GM12878 (cell line): Measurements from ENCODE around the gene DNAJC17. TPM values are rescaled to one million over a fixed set of nuclear protein-coding genes. Genes with fewer than 3 reads are reported as not detected.

Experiments
- ATAC-seq: fragments of 200-7000 bp; cut with Tn5 transposase; 3 replicates; pipeline ENCODE4 v1.9.1; 2020; ENCODE audit warnings: mild to moderate bottlenecking, moderate library complexity
- BruUV-seq: library from RNA; stranded (reverse); fragments of 400-500 nt; replicated peaks from 2 replicates; lab custom pipeline; 2021; lab: Mats Ljungman, UMichigan
- CTCF ChIA-PET: fragments of 300-600 bp; sonication (Branson Sonifier 250); formaldehyde crosslinking; extraction: SDS; loops from one replicate; lab custom pipeline; 2021; ENCODE audit warnings: inconsistent platforms; lab: Yijun Ruan, JAX
- POLR2A ChIA-PET: fragments of 350-600 bp; formaldehyde crosslinking; extraction: SDS; loops from one replicate; lab custom pipeline; 2021; ENCODE audit warnings: inconsistent platforms; lab: Charles Lee
- RAD21 ChIA-PET: fragments of 300-600 bp; sonication (Branson Sonifier 250); formaldehyde crosslinking; loops from one replicate; lab custom pipeline; 2023; ENCODE audit warnings: antibody characterized with exemption; ENCODE audit not compliant: unreplicated experiment; lab: Charles Lee
- SMC1A ChIA-PET: fragments of 300-600 bp; sonication (Branson Sonifier 250); formaldehyde crosslinking; loops from one replicate; lab custom pipeline; 2023; ENCODE audit not compliant: unreplicated experiment, uncharacterized antibody; lab: Charles Lee
- DNase-seq: peaks from one replicate; pipeline ENCODE4 v3.0.0-alpha.2; 2011; ENCODE audit warnings: low read depth, low spot score
- FAIRE-seq: peaks from 3 replicates; lab custom pipeline; 2011; peaks lifted over from hg19 to GRCh38; lab: Jason Lieb, UNC
- H2AFZ ChIP-seq: 2 replicates; pipeline ENCODE4 v1.6.0; 2011; ENCODE audit warnings: low read depth, low read length, control low read depth; ENCODE audit not compliant: control insufficient read depth
- H3K27ac ChIP-seq: 2 replicates; pipeline ENCODE4 v1.5.1; 2011; ENCODE audit warnings: control low read depth; ENCODE audit not compliant: control insufficient read depth, insufficient read depth
- H3K27me3 ChIP-seq, 2 experiments: replicated peaks in 1 of 2; 2 replicates each; pipeline versions ENCODE4 v1.6.0 to v1.6.1; 2011; ENCODE audit warnings: low read length in 1 of 2; ENCODE audit not compliant: control insufficient read depth in 2 of 2, insufficient read depth in 2 of 2
- H3K36me3 ChIP-seq, 2 experiments: 2 replicates each; pipeline ENCODE4 v1.5.1; 2011; ENCODE audit warnings: low read length in 1 of 2; ENCODE audit not compliant: control insufficient read depth in 2 of 2, insufficient read depth in 2 of 2
- H3K4me1 ChIP-seq: 2 replicates; pipeline ENCODE4 v1.6.1; 2011; ENCODE audit warnings: mild to moderate bottlenecking, low read length, moderate library complexity, mixed read lengths; ENCODE audit not compliant: control insufficient read depth, insufficient read depth
- H3K4me2 ChIP-seq: 2 replicates; pipeline ENCODE4 v1.6.0; 2011; ENCODE audit warnings: control low read depth; ENCODE audit not compliant: control insufficient read depth, insufficient read depth
- H3K4me3 ChIP-seq: fragments of 200-600 bp; sonication (generic); 2 replicates; pipeline ENCODE4 v1.5.1; 2016
- H3K79me2 ChIP-seq: 2 replicates; pipeline ENCODE4 v1.6.0; 2011; ENCODE audit warnings: low read length; ENCODE audit not compliant: control insufficient read depth, insufficient read depth
- H3K9ac ChIP-seq: 2 replicates; pipeline ENCODE4 v1.8.0; 2011; ENCODE audit warnings: low read length, control low read depth, mixed read lengths; ENCODE audit not compliant: control insufficient read depth, insufficient read depth
- H3K9me3 ChIP-seq: replicated peaks from 3 replicates; pipeline ENCODE4 v1.5.1; 2011; ENCODE audit warnings: mild to moderate bottlenecking, low read length; ENCODE audit not compliant: control insufficient read depth, insufficient read depth
- H4K20me1 ChIP-seq: 2 replicates; pipeline ENCODE4 v1.6.0; 2011; ENCODE audit not compliant: control insufficient read depth, insufficient read depth
- ASH2L ChIP-seq: fragments of 300-600, 200-600 bp; sonication (generic); IDR thresholded peaks from 2 replicates; pipeline ENCODE4 v1.6.1; 2017; ENCODE audit warnings: low read depth, mild to moderate bottlenecking, borderline replicate concordance
- CBX3 ChIP-seq: fragments of 200-600 bp; sonication (generic); IDR thresholded peaks from 2 replicates; pipeline ENCODE4 v1.6.1; 2016; ENCODE audit warnings: low read depth, borderline replicate concordance
- E2F4 ChIP-seq: IDR thresholded peaks from 2 replicates; pipeline ENCODE4 v1.6.1; 2012; ENCODE audit warnings: low read depth, low read length, improper control_type of control experiment
- EGR1 ChIP-seq, 2 experiments: IDR thresholded peaks; 1 replicate in 1 of 2; 2 replicates in 1 of 2; pipeline ENCODE4 v1.6.1; 2011 to 2012; ENCODE audit warnings: low read depth in 2 of 2, low read length in 2 of 2, borderline replicate concordance in 1 of 2, mild to moderate bottlenecking in 1 of 2, moderate library complexity in 1 of 2
- GATAD2B ChIP-seq: fragments of 450-650 bp; conservative IDR thresholded peaks from 2 replicates; pipeline ENCODE4 v1.6.1; 2017; ENCODE audit warnings: low read depth, mild to moderate bottlenecking, moderate library complexity
- IRF5 ChIP-seq: fragments of 450-650 bp; IDR thresholded peaks from 2 replicates; pipeline ENCODE4 v1.6.1; 2017; ENCODE audit warnings: borderline replicate concordance
- PRDM15 ChIP-seq: fragments of 450-650 bp; formaldehyde crosslinking; IDR thresholded peaks from 2 replicates; pipeline ENCODE4 v1.4.0; 2020; ENCODE audit warnings: mild to moderate bottlenecking, moderate library complexity
- ZBTB4 ChIP-seq: fragments of 450-650 bp; formaldehyde crosslinking; IDR thresholded peaks from 2 replicates; pipeline ENCODE4 v1.4.0; 2022; ENCODE audit warnings: mild to moderate bottlenecking, moderate library complexity
- whole genome bisulfite sequencing: methylation state at CpG from one replicate; pipeline ENCODE4 v1.1.6; 2016; ENCODE audit warnings: low lambda C conversion rate; ENCODE audit not compliant: insufficient replicate concordance, insufficient coverage; ENCODE audit errors: missing lambda C conversion rate; 5-methylcytosine and 5-hydroxymethylcytosine counted together
- in situ Hi-C: fragments of 300-500 bp; cut with MboI; formaldehyde crosslinking; loops from 9 replicates; pipeline ENCODE4 v1.14.3; 2018; ENCODE audit warnings: mixed read lengths
- intact Hi-C: fragments of 100-400 bp; cut with micrococcal nuclease; formaldehyde crosslinking; loops from one replicate; pipeline ENCODE4 v1.14.2; 2022; ENCODE audit not compliant: unreplicated experiment
- polyA plus RNA-seq, 11 experiments: library from polyadenylated mRNA; depleted of rRNA in 4 of 11; unstranded in 6 of 11; stranded (reverse) in 5 of 11; fragments of >200 nt; fragmentation: Nextera tagmentation in 4 of 11; fragmentation: Illumina TruSeq in 1 of 11; extraction: Ambion mirVana in 4 of 11; extraction: Trizol in 1 of 11; gene quantifications; 1 replicate in 1 of 11; 2 replicates in 10 of 11; pipeline versions ENCODE4 v1.2.1 to v1.2.3, GENCODE V29; 2011 to 2016; ENCODE audit warnings: inconsistent platforms in 2 of 11, missing spikeins in 2 of 11, low read depth in 1 of 11
- total RNA-seq, 4 experiments: library from RNA; depleted of rRNA in 3 of 4; stranded (reverse); fragments of >200 nt in 3 of 4; fragmentation: Illumina TruSeq in 1 of 4; extraction: Trizol in 1 of 4; gene quantifications; 2 replicates each; pipeline versions ENCODE4 v1.2.1 to v1.2.3, GENCODE V29; 2013 to 2021

The DNAJC17 gene
- total and polyA plus RNA-seq, 10 of the 15 experiments (the other 5 are each of a cell fraction or from before 2014, with no cell fraction given), result 6.1 to 62.8 (median 45.4) TPM

- no peak for TF ChIP-seq PRDM15 (CRISPR knock-in tag)
These were observed 60.3 kb downstream of the DNAJC17 start (continued) for GRCh38 chr15:40746916-40747418.

- in situ Hi-C loops, result no loop called here
- no TSS peak for BruUV-seq
- FAIRE-seq, result no peak
- H2AFZ ChIP-seq, result no peak overlapping the region
- H3K4me2 ChIP-seq, result no peak overlapping the region
- H3K4me3 ChIP-seq, result no peak overlapping the region
- no peak overlapping the region for H3K27ac ChIP-seq
- H3K9me3 ChIP-seq, result no peaks in the 10 kb centered on the region
- no peak overlapping the region for H3K9ac ChIP-seq
- H3K79me2 ChIP-seq, result no peaks in the 10 kb centered on the region; the same call in 1 of the 2 replicates
- peaks cover 9% of the 10 kb centered on the region for H3K4me1 ChIP-seq
- RAD21 ChIA-PET, result interaction anchor here (0.8 to 2.1 kb wide), 5 partner anchors 12 to 155 kb away, joined by 4 to 11 read pairs (median 5); partner anchors contain the start of gene RAD51
- 96% methylated on average over 5 of the region's 5 CpGs for WGBS
- POLR2A ChIA-PET, result interaction anchor here (1.0 kb wide), 1 partner anchor 26 kb away, joined by 3 read pairs; no protein-coding TSS in a partner anchor
- CTCF ChIA-PET, result interaction anchor here (0.6 to 3.3 kb wide), 6 partner anchors 18 to 150 kb away, joined by 3 to 18 read pairs (median 6); partner anchors contain the start of gene VPS18
- no peaks in the 10 kb centered on the region for H3K27me3 ChIP-seq
- SMC1A ChIA-PET, result interaction anchor here (0.8 to 2.1 kb wide), 2 partner anchors 37 to 40 kb away, joined by 3 to 8 read pairs; no protein-coding TSS in a partner anchor
- H3K36me3 ChIP-seq, result peaks cover 13 to 18% of the 10 kb centered on the region in 2 experiments
- intact Hi-C loops, result loop anchor here (5.0 kb wide), 1 partner anchor 38 kb away; no protein-coding TSS in a partner anchor
- ATAC-seq, result no peak
- no peak for DNase-seq
- H4K20me1 ChIP-seq, result no peaks in the 10 kb centered on the region
- TF ChIP-seq GATAD2B (no peak), ASH2L (no peak), CBX3 (no peak), E2F4 (no peak), EGR1 (IDR thresholded peaks at IDR 0.05; ENCODE audit: borderline replicate concordance in 1 of 2, low read depth in 2 of 2, low read length in 2 of 2) (no peak), IRF5 (no peak), ZBTB4 (CRISPR knock-in tag) (no peak)
These were observed 62.5 kb downstream of the DNAJC17 start for GRCh38 chr15:40744815-40745152.
